RWPE2 (cell line): ENCODE measurements around the gene MUC22.
"Not testable (repeated sequence)": the region's sequence is repeated elsewhere in the genome, so short reads cannot be mapped to it uniquely, and the experiment has no call there.

Experiments
- ATAC-seq: fragments of 200-7000 bp; cut with Tn5 transposase; 3 replicates; pipeline ENCODE4 v1.9.1; 2021; ENCODE audit warnings: low read depth
- DNase-seq: peaks from one replicate; pipeline ENCODE4 v3.0.0-alpha.2; 2020; ENCODE audit warnings: low spot score
- H3K27ac ChIP-seq: fragments of 450-650 bp; 2 replicates; pipeline ENCODE4 v1.5.1; 2017; ENCODE audit warnings: mild to moderate bottlenecking; ENCODE audit not compliant: poor library complexity, severe bottlenecking
- H3K27me3 ChIP-seq: fragments of 250-450 bp; sonication (Bioruptor Pico); 2 replicates; pipeline ENCODE4 v1.5.1; 2021; ENCODE audit warnings: mild to moderate bottlenecking, moderate library complexity; ENCODE audit not compliant: insufficient read depth, poor library complexity, severe bottlenecking
- H3K36me3 ChIP-seq: fragments of 250-450 bp; sonication (Bioruptor Pico); 2 replicates; pipeline ENCODE4 v1.5.1; 2020; ENCODE audit warnings: low read depth, mild to moderate bottlenecking, moderate library complexity
- H3K4me1 ChIP-seq: fragments of 250-450 bp; sonication (Bioruptor Pico); 2 replicates; pipeline ENCODE4 v1.5.1; 2021; ENCODE audit warnings: mild to moderate bottlenecking, moderate library complexity; ENCODE audit not compliant: insufficient read depth, poor library complexity, severe bottlenecking
- H3K4me3 ChIP-seq: fragments of 250-450 bp; sonication (Bioruptor Pico); 2 replicates; pipeline ENCODE4 v1.5.1; 2021; ENCODE audit warnings: mild to moderate bottlenecking, moderate library complexity; ENCODE audit not compliant: severe bottlenecking
- H3K9me3 ChIP-seq: fragments of 250-450 bp; sonication (Bioruptor Pico); 2 replicates; pipeline ENCODE4 v1.5.1; 2021; ENCODE audit warnings: mild to moderate bottlenecking, moderate library complexity; ENCODE audit not compliant: severe bottlenecking
- TF ChIP-seq, protein P1 (sequence below): fragments of 450-650 bp; IDR thresholded peaks from one replicate; pipeline ENCODE4 v1.5.1; 2017; ENCODE audit warnings: mild to moderate bottlenecking, moderate library complexity; ENCODE audit not compliant: poor library complexity, severe bottlenecking

MUC22 gene

GRCh38 chr6:30997301-30997700 lies 13.0 kb upstream of the MUC22 start:
- H3K4me1 ChIP-seq = peaks cover 10% of the 10 kb centered on the region
- DNase-seq = no peak
- no peak for ATAC-seq
- H3K36me3 ChIP-seq = no peaks in the 10 kb centered on the region
- no peak overlapping the region for H3K27ac ChIP-seq
- H3K27me3 ChIP-seq = no peaks in the 10 kb centered on the region
- no peaks in the 10 kb centered on the region for H3K9me3 ChIP-seq
- no peak overlapping the region for H3K4me3 ChIP-seq
- TF ChIP-seq, protein P1, sequence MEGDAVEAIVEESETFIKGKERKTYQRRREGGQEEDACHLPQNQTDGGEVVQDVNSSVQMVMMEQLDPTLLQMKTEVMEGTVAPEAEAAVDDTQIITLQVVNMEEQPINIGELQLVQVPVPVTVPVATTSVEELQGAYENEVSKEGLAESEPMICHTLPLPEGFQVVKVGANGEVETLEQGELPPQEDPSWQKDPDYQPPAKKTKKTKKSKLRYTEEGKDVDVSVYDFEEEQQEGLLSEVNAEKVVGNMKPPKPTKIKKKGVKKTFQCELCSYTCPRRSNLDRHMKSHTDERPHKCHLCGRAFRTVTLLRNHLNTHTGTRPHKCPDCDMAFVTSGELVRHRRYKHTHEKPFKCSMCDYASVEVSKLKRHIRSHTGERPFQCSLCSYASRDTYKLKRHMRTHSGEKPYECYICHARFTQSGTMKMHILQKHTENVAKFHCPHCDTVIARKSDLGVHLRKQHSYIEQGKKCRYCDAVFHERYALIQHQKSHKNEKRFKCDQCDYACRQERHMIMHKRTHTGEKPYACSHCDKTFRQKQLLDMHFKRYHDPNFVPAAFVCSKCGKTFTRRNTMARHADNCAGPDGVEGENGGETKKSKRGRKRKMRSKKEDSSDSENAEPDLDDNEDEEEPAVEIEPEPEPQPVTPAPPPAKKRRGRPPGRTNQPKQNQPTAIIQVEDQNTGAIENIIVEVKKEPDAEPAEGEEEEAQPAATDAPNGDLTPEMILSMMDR = no peak

- TF ChIP-seq, protein P1 = no peak
- H3K9me3 ChIP-seq = no peaks in the 10 kb centered on the region
- H3K4me1 ChIP-seq = peaks cover 10% of the 10 kb centered on the region
- no peaks in the 10 kb centered on the region for H3K27me3 ChIP-seq
- peak overlapping the region; percentile 14 for H3K27ac ChIP-seq
- H3K4me3 ChIP-seq = no peak overlapping the region
- DNase-seq = no peak
- H3K36me3 ChIP-seq = no peaks in the 10 kb centered on the region
- peak; percentile 54; the same call in 2 of the 3 replicates for ATAC-seq
These were observed 11.5 kb upstream of the MUC22 start for GRCh38 chr6:30998785-30999184.

DNA sequence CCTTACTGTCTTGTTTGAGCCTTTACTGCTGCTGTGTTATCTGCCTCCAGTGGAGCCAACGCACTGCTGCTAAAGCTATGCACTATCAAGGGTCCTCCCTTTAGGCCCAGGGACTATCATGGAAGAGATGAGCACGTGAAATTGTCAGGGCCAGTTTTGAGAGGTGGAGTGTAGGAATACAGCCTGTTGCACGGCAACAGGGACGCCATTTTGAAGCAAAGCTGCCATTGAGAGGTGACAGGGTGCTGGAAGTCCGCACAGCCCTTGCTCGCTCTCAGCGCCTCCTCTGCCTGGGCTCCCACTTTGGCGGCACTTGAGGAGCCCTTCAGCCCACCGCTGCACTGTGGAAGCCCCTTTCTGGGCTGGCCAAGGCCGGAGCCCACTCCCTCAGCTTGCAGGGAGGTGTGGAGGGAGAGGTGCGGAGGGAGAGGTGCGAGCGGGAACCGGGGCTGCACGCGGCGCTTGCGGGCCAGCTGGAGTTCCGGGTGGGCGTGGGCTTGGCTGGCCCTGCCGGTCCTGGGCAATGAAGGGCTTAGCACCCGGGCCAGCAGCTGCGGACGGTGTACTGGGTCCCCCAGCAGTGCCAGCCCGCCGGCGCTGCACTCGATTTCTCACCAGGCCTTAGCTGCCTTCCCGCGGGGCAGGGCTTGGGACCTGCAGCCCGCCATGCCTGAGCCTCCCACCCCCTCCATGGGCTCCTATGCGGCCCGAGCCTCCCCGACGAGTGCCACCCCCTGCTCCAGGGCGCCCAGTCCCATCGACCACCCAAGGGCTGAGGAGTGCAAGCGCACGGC lies 10.0 kb upstream of the MUC22 start:
- H3K4me3 ChIP-seq, ATAC-seq, H3K27ac ChIP-seq, H3K27me3 ChIP-seq, DNase-seq, H3K9me3 ChIP-seq, H3K36me3 ChIP-seq: not testable (repeated sequence)
- H3K4me1 ChIP-seq = peaks cover 12% of the 10 kb centered on the region

DNA sequence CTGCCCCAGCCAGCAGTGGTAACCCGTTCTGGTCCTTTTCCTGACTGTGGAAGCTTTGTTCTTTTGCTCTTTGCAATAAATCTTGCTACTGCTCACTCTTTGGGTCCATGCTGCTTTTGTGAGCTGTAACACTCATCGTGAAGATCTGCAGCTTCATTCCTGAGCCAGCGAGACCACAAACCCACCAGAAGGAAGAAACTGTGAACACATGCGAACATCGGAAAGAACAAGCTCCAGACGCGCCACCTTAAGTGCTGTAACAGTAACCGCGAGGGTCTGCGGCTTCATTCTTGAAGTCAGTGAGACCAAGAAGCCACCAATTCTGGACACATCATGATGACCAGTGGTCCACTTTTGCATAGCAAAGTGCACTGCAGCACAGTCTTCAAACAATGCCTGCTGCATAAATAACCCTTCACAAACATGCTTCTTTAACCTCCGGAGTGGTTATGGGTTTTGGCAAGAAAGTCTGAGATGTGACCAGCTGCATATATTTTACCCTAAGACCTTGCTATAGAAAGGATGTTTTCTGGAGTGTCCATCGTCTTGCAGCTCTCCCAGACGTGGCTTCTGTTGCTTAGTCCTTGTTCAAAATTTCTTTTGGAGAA lies 8.9 kb upstream of the MUC22 start:
- no peak overlapping the region for H3K4me3 ChIP-seq
- H3K27me3 ChIP-seq = no peaks in the 10 kb centered on the region
- no peak overlapping the region for H3K27ac ChIP-seq
- DNase-seq = no peak
- no peaks in the 10 kb centered on the region for H3K36me3 ChIP-seq
- no peak for ATAC-seq
- no peaks in the 10 kb centered on the region for H3K9me3 ChIP-seq
- TF ChIP-seq, protein P1 = no peak
- peaks cover 16% of the 10 kb centered on the region for H3K4me1 ChIP-seq

- H3K36me3 ChIP-seq = no peaks in the 10 kb centered on the region
- DNase-seq (no peak), ATAC-seq (no peak)
- no peak overlapping the region for H3K4me3 ChIP-seq
- H3K9me3 ChIP-seq = no peaks in the 10 kb centered on the region
- no peak overlapping the region for H3K27ac ChIP-seq
- peaks cover 17% of the 10 kb centered on the region for H3K4me1 ChIP-seq
- TF ChIP-seq, protein P1 = no peak
- H3K27me3 ChIP-seq = no peaks in the 10 kb centered on the region
These were observed 7.8 kb upstream of the MUC22 start for GRCh38 chr6:31002471-31002870.
